Aorta (tissue), 5 donors: ENCODE data around the gene SCGB1C1. TPM values are rescaled to one million over a fixed set of nuclear protein-coding genes. Genes with fewer than 3 reads are reported as not detected.
A peak's percentile ranks its signal among the peaks of the same experiment; 100 is the strongest.

Source experiments
- ATAC-seq: fragments of 200-7000 bp; cut with Tn5 transposase; one replicate; pipeline ENCODE4 v1.9.1; 2022; ENCODE audit warnings: moderate library complexity; ENCODE audit not compliant: low FRiP score
- DNase-seq, 2 donors: peaks; one replicate each; pipeline ENCODE4 v3.0.0-alpha.2; 2020
- H3K27ac ChIP-seq, 2 donors: one replicate each; pipeline ENCODE4 v1.5.1; 2013; ENCODE audit warnings: low read length in 2 of 2, mild to moderate bottlenecking in 2 of 2, moderate library complexity in 2 of 2, control low read depth in 1 of 2, inconsistent platforms in 1 of 2, low read depth in 1 of 2
- H3K27me3 ChIP-seq, 2 donors: one replicate each; pipeline ENCODE4 v1.6.1; 2013; ENCODE audit warnings: control low read depth in 1 of 2, low read length in 1 of 2, mild to moderate bottlenecking in 1 of 2, moderate library complexity in 1 of 2; ENCODE audit not compliant: insufficient read depth in 2 of 2, control insufficient read depth in 1 of 2
- H3K36me3 ChIP-seq, 2 donors: one replicate each; pipeline ENCODE4 v1.6.1; 2013; ENCODE audit warnings: control low read depth in 1 of 2, low read length in 1 of 2, mild to moderate bottlenecking in 1 of 2; ENCODE audit not compliant: insufficient read depth in 2 of 2, control insufficient read depth in 1 of 2
- H3K4me1 ChIP-seq, 2 donors: one replicate each; pipeline ENCODE4 v1.6.1; 2013; ENCODE audit warnings: low read length in 2 of 2, control low read depth in 1 of 2, mild to moderate bottlenecking in 1 of 2, moderate library complexity in 1 of 2; ENCODE audit not compliant: insufficient read depth in 2 of 2, control insufficient read depth in 1 of 2
- H3K4me3 ChIP-seq, 2 donors: one replicate each; pipeline ENCODE4 v1.5.1; 2013; ENCODE audit warnings: low read length in 2 of 2, control low read depth in 1 of 2, mild to moderate bottlenecking in 1 of 2
- H3K9me3 ChIP-seq: one replicate; pipeline ENCODE4 v1.6.1; 2013; ENCODE audit warnings: mild to moderate bottlenecking, low read length; ENCODE audit not compliant: control insufficient read depth
- WGBS, 2 donors: extraction: QIAGEN DNeasy Blood & Tissue Kit; methylation state at CpG; one replicate each; pipeline ENCODE4 v1.1.7; 2013; 5-methylcytosine and 5-hydroxymethylcytosine counted together
- intact Hi-C, 2 donors: fragments of 100-400 bp; cut with DNase I; formaldehyde crosslinking; loops; one replicate each; pipeline versions ENCODE4 v1.14.2 to v1.15.0; 2022
- polyA plus RNA-seq, 2 donors: library from polyadenylated mRNA; stranded (reverse); fragments of 200-250 nt; gene quantifications; one replicate each; pipeline ENCODE4 v1.2.3, GENCODE V29; 2013
- total RNA-seq, 2 donors: library from RNA; stranded (reverse); fragmentation: NEBNext Ultra II Directional; extraction: Animal tissue kit (Norgen Biotek cat#: 25700); gene quantifications; one replicate each; pipeline ENCODE4 v1.2.1, GENCODE V29; 2021
- donor health status: healthy with polysubstance abuse.
- donor health status: Bipolar disorder and iron deficiency.
- donor health status: DM: no; HTN: no; CAD: no.
- donor health status: DM: no; HTN: no; CAD: no.
- donor health status: DM: yes; HTN: yes; CAD: no.

Gene SCGB1C1
- total and polyA plus RNA-seq, 4 donors, result not detected

DNA sequence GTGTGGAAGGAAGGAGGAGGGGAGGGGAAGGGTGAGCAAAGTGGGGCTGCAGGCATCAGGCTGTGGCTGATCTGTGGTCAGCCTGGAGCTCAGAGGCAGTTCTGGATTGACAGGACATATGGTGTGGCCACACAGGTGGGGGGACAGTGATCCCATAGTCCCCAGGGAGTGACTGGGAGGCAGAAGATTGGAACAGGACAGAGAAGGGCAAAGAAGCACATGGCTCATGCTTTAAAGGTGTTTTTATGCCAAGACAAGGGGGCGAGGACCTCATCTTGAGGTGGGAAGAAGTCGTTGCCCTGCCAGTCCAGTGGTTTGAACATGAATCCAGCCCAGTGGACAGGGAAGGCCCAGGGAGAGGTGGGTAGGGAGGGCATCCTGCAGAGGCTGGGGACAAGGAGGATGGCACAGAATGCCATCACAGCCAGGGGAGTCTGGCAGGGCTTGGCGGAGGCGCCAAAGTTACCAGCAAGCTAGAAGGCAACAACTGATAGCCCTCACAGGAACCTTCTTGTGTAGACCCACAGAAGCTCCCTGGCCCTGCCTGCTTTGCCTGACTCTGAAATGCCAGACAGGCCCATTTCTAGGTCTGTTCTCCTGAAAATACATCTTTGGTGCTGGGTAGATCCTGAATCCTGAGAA lies 11.2 kb downstream of the SCGB1C1 start:
- Histone ChIP-seq H3K36me3 (peaks cover 0 to 2% of the 10 kb centered on the region in 2 donors), H3K9me3 (no peaks in the 10 kb centered on the region), H3K27ac (no peak overlapping the region), H3K4me3 (no peak overlapping the region), H3K27me3 (no peaks in the 10 kb centered on the region), H3K4me1 (no peaks in the 10 kb centered on the region)
- WGBS, 2 donors, result 81 to 85% methylated on average over 4 of the region's 4 CpGs
- DNase-seq (no peak), ATAC-seq (no peak)
- intact Hi-C loops, result no loop called here

DNA sequence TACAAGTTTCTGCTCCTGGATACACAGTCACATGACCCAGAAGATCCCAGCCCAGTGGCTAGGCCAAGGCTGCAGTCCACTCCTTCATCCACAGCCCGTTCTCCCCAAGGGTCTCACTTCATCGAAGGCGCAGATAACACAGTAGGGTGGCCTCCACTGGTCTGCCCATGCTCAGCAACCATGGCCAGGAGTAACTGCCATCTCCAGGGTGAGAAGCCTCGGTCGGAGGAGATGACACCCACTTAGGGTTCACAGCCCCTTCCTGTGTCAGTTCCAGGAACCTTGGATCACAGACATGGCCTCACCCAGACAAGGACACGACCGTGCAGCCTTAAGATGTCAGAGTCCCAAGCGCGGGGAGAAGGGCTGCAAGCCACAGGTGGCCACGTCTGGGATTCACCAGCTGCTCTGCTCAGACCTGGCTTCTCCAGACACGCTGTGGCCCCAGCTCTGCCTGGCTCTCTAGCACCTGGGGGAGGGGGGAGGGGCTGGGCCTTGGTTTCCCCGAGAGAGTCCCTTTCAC lies 11.8 kb downstream of the SCGB1C1 start:
- 76 to 83% methylated on average over 11 to 12 of the region's 12 CpGs for WGBS, 2 donors
- H3K27me3 ChIP-seq, result no peaks in the 10 kb centered on the region
- ATAC-seq (no peak), DNase-seq (peak; percentile 41 to 56)
- intact Hi-C loops, result loop anchor here in 1 of 2 donors (5.0 kb wide), 3 partner anchors 153 to 303 kb away; partner anchors contain the start of gene RNH1
- no peaks in the 10 kb centered on the region for H3K4me1 ChIP-seq
- H3K4me3 ChIP-seq, result no peak overlapping the region
- peaks cover 0 to 2% of the 10 kb centered on the region in 2 donors for H3K36me3 ChIP-seq
- no peaks in the 10 kb centered on the region for H3K9me3 ChIP-seq
- no peak overlapping the region for H3K27ac ChIP-seq

DNA sequence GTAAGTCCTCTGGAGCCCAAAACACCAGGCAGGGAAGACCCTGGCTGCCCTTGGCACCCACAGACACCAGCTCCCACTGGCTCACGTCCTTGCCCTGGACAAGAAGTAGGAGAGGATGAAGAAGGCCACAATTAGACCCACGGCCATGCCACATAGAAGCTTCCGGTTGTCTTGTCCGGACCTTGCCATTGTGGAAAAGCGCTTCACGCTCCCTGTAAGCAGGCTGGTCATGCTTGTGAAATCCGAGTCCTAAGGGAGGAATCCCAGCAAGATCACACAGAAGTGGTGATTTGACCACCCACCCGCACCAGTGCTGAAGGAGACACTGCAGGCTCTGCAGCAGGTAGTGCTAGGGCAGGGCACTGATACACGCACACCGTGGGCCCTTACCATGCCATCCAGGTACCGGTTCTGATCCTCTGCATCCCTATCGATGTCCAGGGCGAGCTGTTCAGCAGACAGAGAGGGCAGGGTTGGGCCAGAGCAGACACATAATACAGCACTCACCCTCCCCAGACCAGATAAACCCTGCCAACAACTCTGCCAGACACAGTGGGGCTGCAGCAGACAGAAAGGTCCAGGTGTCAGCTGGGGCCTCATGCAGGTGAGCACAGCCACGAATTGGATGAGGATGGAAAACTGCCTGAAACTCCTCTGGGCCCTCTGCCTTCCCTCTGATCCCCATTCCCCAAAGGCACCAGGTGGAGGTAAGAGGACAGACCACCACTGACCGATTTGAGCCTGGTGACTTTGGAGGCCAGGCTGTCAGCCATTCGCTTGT lies 12.5 kb downstream of the SCGB1C1 start:
- peaks cover 0 to 2% of the 10 kb centered on the region in 2 donors for H3K36me3 ChIP-seq
- H3K4me1 ChIP-seq, result no peaks in the 10 kb centered on the region
- H3K4me3 ChIP-seq, result no peak overlapping the region
- H3K9me3 ChIP-seq, result no peaks in the 10 kb centered on the region
- H3K27me3 ChIP-seq, result no peaks in the 10 kb centered on the region
- ATAC-seq (no peak), DNase-seq (peak in 1 of 2 donors; percentile 29)
- 81 to 83% methylated on average over 16 of the region's 16 CpGs for WGBS, 2 donors
- H3K27ac ChIP-seq, result no peak overlapping the region
- intact Hi-C loops, result loop anchor here in 1 of 2 donors (5.0 kb wide), 3 partner anchors 152 to 302 kb away; partner anchors contain the start of gene RNH1

DNA sequence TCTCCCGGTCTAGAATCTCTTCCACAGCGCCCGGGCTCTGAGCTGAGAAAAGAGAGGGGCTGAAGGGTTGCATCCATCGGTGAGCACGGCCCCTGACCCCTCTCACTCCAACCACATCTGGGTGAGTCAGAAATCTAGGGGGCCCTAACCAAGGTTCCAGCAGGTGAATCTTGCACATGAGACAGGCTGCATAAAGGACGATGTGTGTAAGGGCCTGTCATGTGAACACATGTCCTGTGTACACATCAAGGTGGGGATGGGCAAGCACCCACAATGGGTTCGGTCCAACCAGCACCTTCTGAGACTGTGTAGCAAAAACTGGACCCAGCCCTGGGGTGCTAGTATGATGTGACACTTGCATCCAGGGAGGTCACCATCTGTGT lies 13.1 kb downstream of the SCGB1C1 start:
- ATAC-seq, result no peak
- Histone ChIP-seq H3K36me3 (peaks cover 0 to 2% of the 10 kb centered on the region in 2 donors), H3K27me3 (no peaks in the 10 kb centered on the region), H3K4me3 (peak overlapping the region; percentile 52 to 79), H3K9me3 (no peaks in the 10 kb centered on the region), H3K27ac (no peak overlapping the region), H3K4me1 (no peaks in the 10 kb centered on the region)
- intact Hi-C loops, result loop anchor here in 1 of 2 donors (5.0 kb wide), 3 partner anchors 151 to 301 kb away; partner anchors contain the start of gene RNH1
- WGBS, 2 donors, result 67 to 69% methylated on average over 7 of the region's 7 CpGs
- DNase-seq, result peak; percentile 45 to 72

DNA sequence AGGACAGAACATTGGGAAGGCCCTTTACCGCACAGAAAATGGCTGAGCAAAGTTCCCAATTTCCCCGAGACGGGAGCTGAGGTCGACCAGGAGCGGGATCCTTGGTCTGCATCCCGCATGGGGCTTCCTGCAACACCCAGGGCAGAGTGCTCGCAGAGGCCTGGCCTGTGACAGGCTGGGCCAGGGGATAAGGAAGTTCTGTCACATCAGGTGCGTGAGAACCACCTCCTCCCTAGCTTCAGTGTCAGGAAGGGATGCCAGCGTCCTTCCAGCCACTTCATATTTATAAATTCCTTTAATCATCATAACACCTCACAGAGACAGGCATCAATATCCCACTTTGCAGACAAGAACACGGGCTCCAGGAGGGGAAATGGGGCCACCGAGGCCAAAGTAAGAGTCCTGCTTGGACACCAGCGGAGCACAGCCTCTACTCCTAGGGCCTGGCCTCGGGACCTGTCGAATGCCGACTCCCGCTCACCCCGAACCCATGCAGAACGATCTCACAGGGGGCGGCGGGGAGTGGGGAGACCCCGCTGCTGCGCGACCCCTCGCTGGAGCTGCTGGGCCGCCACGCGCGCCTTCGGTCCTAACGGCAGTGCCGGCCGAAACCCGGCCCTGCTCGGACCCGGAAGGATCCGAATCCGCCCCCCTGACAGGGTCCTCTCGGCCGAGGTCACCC lies 13.8 kb downstream of the SCGB1C1 start:
- no peaks in the 10 kb centered on the region for H3K4me1 ChIP-seq
- 1% methylated on average over 39 of the region's 39 CpGs for WGBS, 2 donors
- ATAC-seq (peak; percentile 9), DNase-seq (peak; percentile 60 to 74)
- peaks cover 0 to 2% of the 10 kb centered on the region in 2 donors for H3K36me3 ChIP-seq
- H3K4me3 ChIP-seq, result peak overlapping the region; percentile 52 to 79
- no peaks in the 10 kb centered on the region for H3K9me3 ChIP-seq
- peak overlapping the region; percentile 46 to 81 for H3K27ac ChIP-seq
- no peaks in the 10 kb centered on the region for H3K27me3 ChIP-seq
- intact Hi-C loops, result loop anchor here in 1 of 2 donors (5.0 kb wide), 3 partner anchors 151 to 301 kb away; partner anchors contain the start of gene RNH1

DNA sequence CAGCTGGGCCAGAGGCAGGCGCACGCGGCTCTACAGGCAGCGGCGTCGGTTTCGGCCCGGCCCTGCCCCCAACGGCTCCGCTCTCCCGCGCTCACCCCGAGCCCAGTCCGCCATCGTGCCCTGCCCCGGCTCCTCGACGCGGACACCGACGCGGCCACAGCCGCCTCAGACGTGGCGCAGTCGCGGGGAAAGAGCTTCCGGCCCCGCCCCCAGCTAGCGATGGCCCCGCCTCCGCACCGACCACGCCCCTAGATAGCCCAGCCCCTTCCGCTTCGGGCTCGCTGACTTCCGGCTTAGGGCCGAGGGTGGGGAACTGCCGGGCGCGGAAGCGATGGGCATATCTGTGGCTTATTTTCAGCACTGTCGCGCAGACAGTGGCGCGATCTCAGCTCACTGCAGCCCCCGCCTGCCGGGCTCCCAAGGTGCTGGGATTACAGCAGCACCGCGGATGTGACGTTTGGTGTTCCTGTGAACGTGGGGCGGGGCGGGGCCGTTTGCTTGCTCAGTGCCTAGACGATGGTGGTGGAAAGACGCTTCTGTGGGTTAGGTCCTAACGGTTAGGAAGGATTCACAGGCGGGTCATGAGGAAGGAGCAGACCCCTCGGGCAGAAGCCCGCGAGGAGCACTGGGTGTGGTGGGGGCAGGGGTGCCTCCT lies 14.5 kb downstream of the SCGB1C1 start, which contains the start of the genes BET1L and RIC8A:
Gene BET1L, minus strand, starts transcription at position 192 of the 655 bp plus-strand sequence. Its CDS starts 78 bp downstream, at position 114.
Gene RIC8A, plus strand, starts transcription at position 501 of the 655 bp plus-strand sequence. CDS start 1,147 bp downstream, outside the sequence.
- ATAC-seq (peak; percentile 96), DNase-seq (peak; percentile 97 to 98)
- intact Hi-C loops, result loop anchor here in 1 of 2 donors (5.0 kb wide), 3 partner anchors 150 to 300 kb away; partner anchors contain the start of gene RNH1
- Histone ChIP-seq H3K4me1 (no peaks in the 10 kb centered on the region), H3K4me3 (peak within 1 kb of the TSS; percentile 69 to 79), H3K27me3 (no peaks in the 10 kb centered on the region), H3K9me3 (no peaks in the 10 kb centered on the region), H3K36me3 (peaks cover 0 to 2% of the 10 kb centered on the region in 2 donors), H3K27ac (peak within 1 kb of the TSS; percentile 65 to 83)
- WGBS, 2 donors, result 0% methylated on average over 53 to 63 of the region's 63 CpGs

DNA sequence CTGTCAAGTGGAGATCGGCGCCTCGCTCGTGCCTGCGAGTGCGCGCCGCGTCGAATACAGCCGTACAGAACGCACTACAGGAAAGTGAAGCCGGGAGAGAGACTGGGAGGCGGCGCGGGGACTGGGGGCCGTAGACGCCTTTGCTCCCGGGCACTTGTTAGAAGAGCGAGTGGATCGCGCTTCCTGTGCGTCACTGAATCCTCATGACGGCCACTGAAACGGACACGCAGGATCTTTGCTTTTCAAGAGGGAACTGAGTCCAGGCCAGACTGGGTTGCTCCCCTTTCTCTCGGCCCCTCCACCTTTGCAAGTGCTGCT lies 14.9 kb downstream of the SCGB1C1 start:
- Histone ChIP-seq H3K4me1 (no peaks in the 10 kb centered on the region), H3K4me3 (peak overlapping the region; percentile 53 to 69), H3K9me3 (no peaks in the 10 kb centered on the region), H3K36me3 (peaks cover 0 to 2% of the 10 kb centered on the region in 2 donors), H3K27me3 (no peaks in the 10 kb centered on the region), H3K27ac (peak overlapping the region; percentile 65 to 83)
- WGBS, 2 donors, result 0 to 1% methylated on average over 25 to 27 of the region's 27 CpGs
- peak in 1 of 2 donors; percentile 81 for DNase-seq
- intact Hi-C loops, result loop anchor here in 1 of 2 donors (1.0 to 5.0 kb wide), 4 partner anchors 28 to 299 kb away; partner anchors contain the start of genes PSMD13, RNH1 and SIRT3
- ATAC-seq, result peak; percentile 15
